Erythroblast (primary cell): ENCODE data around the gene CDC42BPA.

ENCODE experiments used
- GATA1 ChIP-seq: IDR thresholded peaks from 2 replicates; pipeline ENCODE4 v1.6.1; 2011; ENCODE audit warnings: low read depth, mild to moderate bottlenecking, control low read depth, low read length, moderate library complexity
- POLR2A ChIP-seq: IDR thresholded peaks from 2 replicates; pipeline ENCODE4 v1.6.1; 2011; ENCODE audit warnings: mild to moderate bottlenecking, low read length

DNA sequence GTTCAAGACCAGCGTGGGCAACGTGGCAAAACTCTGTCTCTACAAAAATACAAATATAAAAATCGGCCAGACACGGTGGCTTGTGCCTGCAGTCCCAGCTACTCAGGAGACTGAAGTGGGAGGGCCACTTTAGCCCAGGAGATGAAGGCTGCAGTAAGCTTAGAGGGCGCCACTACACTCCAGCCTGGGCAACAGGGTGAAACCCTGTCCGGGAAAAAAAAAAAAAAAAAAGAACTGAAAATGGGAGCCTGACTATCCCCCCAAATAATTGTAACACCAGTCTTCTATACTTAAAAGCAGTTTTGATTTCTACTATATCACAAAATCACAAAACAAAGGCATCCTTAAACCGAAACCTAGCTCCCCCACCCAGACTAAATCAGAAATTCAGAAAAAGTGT is 60.3 kb downstream of the CDC42BPA start:
- no peak for TF ChIP-seq POLR2A
- no peak for TF ChIP-seq GATA1
